HFFc6 (cell line): Measurements from ENCODE around the gene STON2. TPM values are rescaled to one million over a fixed set of nuclear protein-coding genes. Genes with fewer than 3 reads are reported as not detected.
"Not testable (repeated sequence)": the region's sequence is repeated elsewhere in the genome, so short reads cannot be mapped to it uniquely, and the experiment has no call there.

Experiments
- DNase-seq: peaks from one replicate; pipeline ENCODE4 v3.0.0-alpha.2; 2018
- H3K27ac Mint-ChIP-seq: 2 replicates; pipeline ENCODE4 v1.8.0; 2020; ENCODE audit warnings: mild to moderate bottlenecking, mixed read lengths
- H3K27me3 Mint-ChIP-seq: 2 replicates; pipeline ENCODE4 v1.8.0; 2021; ENCODE audit warnings: mild to moderate bottlenecking, moderate library complexity, mixed read lengths; ENCODE audit not compliant: insufficient read depth
- H3K36me3 Mint-ChIP-seq: 2 replicates; pipeline ENCODE4 v1.8.0; 2021; ENCODE audit warnings: low read depth, mixed read lengths
- H3K4me1 Mint-ChIP-seq: 2 replicates; pipeline ENCODE4 v1.8.0; 2020; ENCODE audit warnings: low read depth, mixed read lengths
- H3K4me3 Mint-ChIP-seq: 2 replicates; pipeline ENCODE4 v1.8.0; 2020; ENCODE audit warnings: mild to moderate bottlenecking, moderate library complexity, mixed read lengths
- H3K9me3 Mint-ChIP-seq: 2 replicates; pipeline ENCODE4 v1.8.0; 2020; ENCODE audit warnings: mild to moderate bottlenecking, mixed read lengths
- CTCF ChIP-seq: fragments of 200-600 bp; sonication (generic); IDR thresholded peaks from 2 replicates; pipeline ENCODE4 v1.5.0; 2021; ENCODE audit warnings: antibody characterized with exemption, mild to moderate bottlenecking
- total RNA-seq, 6 experiments: library from RNA; stranded (reverse); fragmentation: NEBNext Ultra II Directional; extraction: Animal tissue kit (Norgen Biotek cat#: 25700); gene quantifications; 2 replicates in 1 of 6; 3 replicates in 5 of 6; pipeline ENCODE4 v1.2.3, GENCODE V29; 2021

Gene STON2
- total RNA-seq, 6 experiments from 2014 or later = not detected

- no peak for DNase-seq
- no peaks in the 10 kb centered on the region; the same call in 1 of the 2 replicates for H3K9me3 Mint-ChIP-seq
- TF ChIP-seq CTCF = no peak
- peaks cover 24% of the 10 kb centered on the region for H3K27me3 Mint-ChIP-seq
- H3K4me1 Mint-ChIP-seq = no peaks in the 10 kb centered on the region; the same call in 1 of the 2 replicates
- H3K36me3 Mint-ChIP-seq = no peaks in the 10 kb centered on the region
- no peak overlapping the region for H3K4me3 Mint-ChIP-seq
- H3K27ac Mint-ChIP-seq = no peak overlapping the region
Observed at GRCh38 chr14:81435048-81435390, 34.9 kb upstream of the STON2 start.

GRCh38 chr14:81434230-81434629, 34.1 kb upstream of the STON2 start:
- no peaks in the 10 kb centered on the region for H3K36me3 Mint-ChIP-seq
- H3K27ac Mint-ChIP-seq = no peak overlapping the region
- H3K9me3 Mint-ChIP-seq = no peaks in the 10 kb centered on the region; the same call in 1 of the 2 replicates
- no peak overlapping the region for H3K4me3 Mint-ChIP-seq
- TF ChIP-seq CTCF = no peak
- H3K4me1 Mint-ChIP-seq = no peaks in the 10 kb centered on the region; the same call in 1 of the 2 replicates
- peaks cover 24% of the 10 kb centered on the region for H3K27me3 Mint-ChIP-seq
- DNase-seq = no peak

GRCh38 chr14:81433378-81433777, 33.3 kb upstream of the STON2 start:
- Mint-ChIP-seq H3K27me3 (peaks cover 24% of the 10 kb centered on the region), H3K36me3 (no peaks in the 10 kb centered on the region), H3K9me3 (no peaks in the 10 kb centered on the region; the same call in 1 of the 2 replicates), H3K27ac (no peak overlapping the region), H3K4me1 (no peaks in the 10 kb centered on the region; the same call in 1 of the 2 replicates), H3K4me3 (no peak overlapping the region)
- DNase-seq = no peak
- TF ChIP-seq CTCF = no peak

- Mint-ChIP-seq H3K4me1 (no peaks in the 10 kb centered on the region; the same call in 1 of the 2 replicates), H3K9me3 (no peaks in the 10 kb centered on the region; the same call in 1 of the 2 replicates), H3K36me3 (no peaks in the 10 kb centered on the region), H3K4me3 (no peak overlapping the region), H3K27me3 (peaks cover 24% of the 10 kb centered on the region), H3K27ac (no peak overlapping the region)
- DNase-seq = no peak
- TF ChIP-seq CTCF = no peak
Observed at GRCh38 chr14:81432219-81432661, 32.1 kb upstream of the STON2 start.

GRCh38 chr14:81430235-81430634, 30.1 kb upstream of the STON2 start:
- H3K4me3 Mint-ChIP-seq = no peak overlapping the region
- DNase-seq = no peak
- H3K27me3 Mint-ChIP-seq = peaks cover 20% of the 10 kb centered on the region
- H3K36me3 Mint-ChIP-seq = no peaks in the 10 kb centered on the region
- no peaks in the 10 kb centered on the region; the same call in 1 of the 2 replicates for H3K9me3 Mint-ChIP-seq
- TF ChIP-seq CTCF = no peak
- H3K4me1 Mint-ChIP-seq = no peaks in the 10 kb centered on the region; the same call in 1 of the 2 replicates
- H3K27ac Mint-ChIP-seq = no peak overlapping the region

- not testable (repeated sequence) for H3K36me3 Mint-ChIP-seq, H3K27ac Mint-ChIP-seq, DNase-seq, H3K4me3 Mint-ChIP-seq, H3K4me1 Mint-ChIP-seq, H3K9me3 Mint-ChIP-seq
- peaks cover 15% of the 10 kb centered on the region for H3K27me3 Mint-ChIP-seq
Observed at GRCh38 chr14:81429749-81430148, 29.6 kb upstream of the STON2 start.
